H1 (cell line): Measurements from ENCODE around the gene SON. TPM values are rescaled to one million over a fixed set of nuclear protein-coding genes. Genes with fewer than 3 reads are reported as not detected.

Experiments
- CTBP2 ChIP-seq: IDR thresholded peaks from 2 replicates; pipeline ENCODE4 v1.7.0; 2011; ENCODE audit warnings: borderline replicate concordance, mild to moderate bottlenecking, moderate library complexity, mixed read lengths, low read length; ENCODE audit not compliant: insufficient read depth, insufficient read length
- SAP30 ChIP-seq: fragments of 300-600 bp; sonication (generic); IDR thresholded peaks from 2 replicates; pipeline ENCODE4 v1.7.1; 2012; ENCODE audit warnings: low read length, moderate library complexity, mild to moderate bottlenecking, inconsistent platforms; ENCODE audit not compliant: insufficient read depth, insufficient replicate concordance
- polyA plus RNA-seq, 7 experiments: library from polyadenylated mRNA; depleted of rRNA in 3 of 7; stranded (reverse) in 5 of 7; unstranded in 2 of 7; fragments of >200 nt in 5 of 7; fragments of 200-250 nt in 2 of 7; gene quantifications; 1 replicate in 5 of 7; 2 replicates in 1 of 7; 4 replicates in 1 of 7; pipeline versions ENCODE4 v1.2.1 to v1.2.3, GENCODE V29; 2011 to 2013; ENCODE audit warnings: missing spikeins in 2 of 7, mixed read lengths in 2 of 7
- total RNA-seq: library from RNA; stranded (reverse); fragmentation: NEBNext Ultra II Directional; extraction: Animal tissue kit (Norgen Biotek cat#: 25700); gene quantifications from 2 replicates; pipeline ENCODE4 v1.2.1, GENCODE V29; 2021

Gene SON
- total and polyA plus RNA-seq, 2 of the 8 experiments (the other 6 are each of a cell fraction or from before 2014, with no cell fraction given), result 122 to 274 TPM

GRCh38 chr21:33543505-33544129, 779 bp downstream of the SON start (continued):
- TF ChIP-seq CTBP2 (no peak), SAP30 (peak; percentile 49)
